Measurements from ENCODE around the gene RPS6KA3.

The RPS6KA3 gene

DNA sequence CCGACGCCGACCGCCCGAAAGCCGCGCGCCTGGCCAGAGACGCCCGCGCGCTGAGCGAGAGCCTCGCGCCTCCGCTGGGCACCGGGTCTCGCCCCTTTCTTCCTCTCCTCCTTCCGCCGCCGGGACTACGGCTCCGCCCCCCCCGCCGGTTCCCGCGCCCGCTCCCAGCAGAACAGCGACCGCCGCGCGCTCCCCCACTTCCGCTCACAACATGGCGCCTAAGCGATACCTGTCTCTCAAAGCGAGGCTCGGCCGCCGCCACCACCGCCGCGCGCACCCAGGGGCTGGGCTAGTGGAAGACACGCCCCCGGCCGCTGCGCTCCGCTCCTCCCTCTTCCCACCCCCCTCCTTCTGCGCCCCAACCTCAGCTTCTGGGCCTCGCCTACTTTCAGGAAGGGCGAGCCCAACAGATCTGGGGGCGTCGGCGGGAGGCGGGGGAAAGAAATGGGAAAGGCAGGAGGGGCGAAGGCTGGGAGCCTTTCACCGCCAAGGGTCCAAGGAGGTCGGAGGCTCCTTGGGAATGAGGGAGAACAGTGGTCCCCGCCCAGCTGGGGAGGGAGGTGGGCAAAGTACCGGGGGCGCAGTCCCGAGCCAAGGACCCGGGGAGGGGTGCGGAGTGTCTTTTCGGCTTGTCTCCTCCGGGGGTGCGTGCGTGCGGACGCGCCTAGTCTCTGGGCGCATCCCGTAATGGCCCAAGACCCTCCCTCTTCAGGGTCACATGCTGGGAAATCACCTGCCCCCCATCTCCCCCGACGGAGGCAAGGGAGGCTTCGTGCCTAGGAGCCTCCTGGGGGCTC, at the start of gene RPS6KA3:
TSS of gene RPS6KA3 (minus strand) at position 100 of the 797 bp plus-strand sequence. CDS start 277 bp downstream, outside the sequence.
- DNase-seq, result peak; percentile 78

DNA sequence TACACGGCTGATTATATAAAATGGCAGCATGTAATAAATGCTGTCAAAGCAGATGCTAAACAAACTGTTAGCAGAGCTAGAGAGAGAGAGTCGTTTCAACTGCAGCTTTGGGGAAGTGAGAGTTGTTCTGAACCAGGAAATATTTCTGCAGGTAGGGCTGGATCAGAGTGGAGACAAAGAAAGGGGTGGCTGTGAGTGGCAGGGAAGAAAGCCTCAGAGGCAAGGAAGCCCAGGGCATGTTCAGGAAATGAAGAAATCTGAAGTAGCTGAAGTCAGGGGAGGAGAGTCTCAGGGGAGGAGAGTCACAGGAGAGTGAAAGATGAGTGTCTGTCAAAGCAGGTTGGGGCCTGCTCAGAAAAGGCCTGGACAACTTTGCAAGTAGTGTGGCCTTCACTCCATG, 48.4 kb upstream of the RPS6KA3 start:
- no peak for DNase-seq

DNA sequence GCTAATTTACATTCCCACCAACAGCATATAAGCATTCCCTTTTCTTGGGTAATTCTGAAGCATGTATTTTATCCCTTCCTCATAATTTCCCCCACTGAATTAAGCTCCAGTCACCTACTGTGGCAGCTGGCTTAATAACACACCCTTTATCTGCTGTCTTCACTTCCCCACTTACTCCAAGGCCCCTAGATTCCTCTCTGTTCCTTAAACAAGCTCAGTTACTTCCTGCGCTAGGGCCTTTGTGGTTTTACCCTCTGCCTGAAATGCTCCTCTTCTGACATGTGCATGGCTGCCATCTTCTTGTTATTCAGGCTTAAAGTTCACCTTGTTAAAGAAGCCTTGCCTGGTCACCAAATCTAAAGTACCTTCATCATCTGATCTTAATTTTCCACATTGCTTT, 47.2 kb upstream of the RPS6KA3 start:
- DNase-seq, result no peak

DNA sequence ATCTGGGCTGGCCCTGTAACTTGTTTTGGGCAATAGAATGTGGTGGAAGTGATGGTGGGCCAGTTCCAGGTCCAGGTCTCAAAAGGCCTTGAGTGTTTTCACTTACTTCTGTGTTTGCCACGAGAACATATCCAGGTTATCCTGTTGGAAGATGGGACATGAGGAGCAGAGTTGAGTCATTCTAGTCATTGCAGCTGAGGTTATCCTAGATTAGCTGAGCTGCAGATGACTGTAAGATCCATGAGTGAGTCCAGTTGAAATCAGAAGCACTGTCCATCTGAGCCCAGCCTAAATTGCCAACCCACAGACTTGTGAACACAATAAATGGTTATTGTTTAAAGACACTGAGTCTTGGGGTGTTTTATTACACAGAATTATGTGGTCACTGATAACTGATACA, 45.3 kb upstream of the RPS6KA3 start:
- no peak for DNase-seq

DNA sequence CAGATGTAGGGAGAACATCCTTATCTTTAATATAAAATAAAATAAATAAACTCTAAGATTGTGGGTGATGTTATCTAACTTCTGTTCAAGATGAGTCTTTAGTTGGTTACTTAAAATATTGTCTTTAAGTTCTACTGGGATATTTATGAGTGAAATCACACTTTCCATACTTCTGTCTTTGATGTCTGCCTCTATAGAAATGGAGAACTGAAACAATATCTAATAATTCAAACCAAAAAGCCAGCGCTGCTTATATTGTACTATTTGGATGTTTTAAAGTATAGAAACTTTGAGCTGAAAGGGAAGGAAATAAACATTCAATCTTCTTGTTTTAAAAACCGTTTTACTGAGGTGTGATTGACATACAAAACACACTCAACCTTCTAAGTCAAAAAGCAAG, 44.8 kb upstream of the RPS6KA3 start:
- DNase-seq, result no peak

DNA sequence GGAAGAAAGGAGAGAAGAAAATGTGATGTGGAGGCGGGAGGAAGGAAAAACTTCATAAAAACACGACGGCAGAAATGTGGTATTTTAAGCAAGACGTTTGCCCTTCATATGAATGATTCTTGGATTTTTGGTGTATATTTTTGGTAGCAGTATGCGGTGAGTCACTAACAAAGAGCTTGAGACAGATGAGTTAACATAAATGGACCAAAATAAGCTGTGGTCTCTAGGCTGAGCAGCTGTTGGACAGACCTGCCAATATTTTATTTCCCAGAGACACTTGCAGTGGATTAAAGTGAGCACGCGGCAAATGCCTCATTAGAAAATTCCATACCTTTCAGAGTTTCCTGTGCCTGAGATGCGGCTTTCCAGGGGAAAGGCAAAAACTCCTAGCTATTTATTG, 43.1 kb upstream of the RPS6KA3 start:
- DNase-seq, result no peak

DNA sequence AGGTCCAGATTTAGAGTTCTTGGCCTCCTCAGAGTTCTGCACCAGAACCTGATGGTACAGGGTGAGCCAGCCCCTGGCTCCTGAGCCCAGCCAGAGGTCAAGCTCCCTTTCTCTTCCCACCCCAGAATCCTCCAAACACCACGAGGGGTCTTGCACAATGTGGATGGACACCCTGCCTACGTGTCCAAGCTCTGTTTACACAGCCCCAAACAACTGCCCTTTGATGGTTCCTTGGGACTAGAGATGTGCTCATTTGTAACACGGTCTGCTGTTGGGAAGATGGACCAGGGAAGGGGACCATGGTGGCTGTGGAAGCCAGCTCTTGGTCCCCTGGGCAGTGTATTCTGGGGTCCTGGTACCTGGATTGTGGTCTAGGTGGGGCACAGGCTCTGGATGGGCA, 40.0 kb upstream of the RPS6KA3 start:
- no peak for DNase-seq

DNA sequence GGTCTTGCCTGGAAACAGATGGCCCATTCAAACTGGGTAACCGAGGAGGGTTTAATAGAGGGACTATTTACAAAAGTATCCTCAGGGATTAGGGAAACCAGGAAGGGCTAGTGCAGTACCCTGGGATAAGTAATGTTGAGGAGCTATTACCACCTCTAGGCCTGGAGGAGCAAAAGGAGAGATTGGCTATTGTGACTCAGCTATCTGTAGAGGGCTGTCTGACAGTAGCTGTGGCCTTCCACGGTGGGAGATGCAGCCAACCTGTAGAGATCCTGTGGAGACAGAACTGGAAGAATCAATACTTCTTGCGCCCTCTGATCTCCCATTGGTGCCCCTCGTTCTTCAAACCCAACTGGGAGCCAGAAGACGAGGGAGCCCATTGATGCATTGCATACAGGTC, 34.1 kb upstream of the RPS6KA3 start:
- DNase-seq, result no peak

DNA sequence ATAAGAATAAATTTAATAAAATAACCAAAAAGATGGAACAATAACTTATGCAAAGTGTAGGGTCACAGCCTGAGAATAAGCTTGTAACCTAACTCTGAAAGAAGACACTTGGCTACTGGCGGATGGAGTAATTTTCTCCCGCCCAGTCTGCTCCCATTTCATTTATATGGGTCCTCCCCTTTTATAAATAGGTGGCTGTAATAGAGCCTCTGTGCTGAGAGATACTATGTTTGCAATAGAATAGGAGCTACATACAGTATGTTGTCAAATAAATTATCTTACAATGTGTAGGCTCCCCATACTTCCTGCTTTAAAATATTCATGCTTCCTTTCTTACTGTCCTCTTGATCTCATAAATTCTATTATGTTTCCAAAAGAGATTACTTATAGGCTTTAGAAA, 28.2 kb upstream of the RPS6KA3 start:
- DNase-seq, result no peak

DNA sequence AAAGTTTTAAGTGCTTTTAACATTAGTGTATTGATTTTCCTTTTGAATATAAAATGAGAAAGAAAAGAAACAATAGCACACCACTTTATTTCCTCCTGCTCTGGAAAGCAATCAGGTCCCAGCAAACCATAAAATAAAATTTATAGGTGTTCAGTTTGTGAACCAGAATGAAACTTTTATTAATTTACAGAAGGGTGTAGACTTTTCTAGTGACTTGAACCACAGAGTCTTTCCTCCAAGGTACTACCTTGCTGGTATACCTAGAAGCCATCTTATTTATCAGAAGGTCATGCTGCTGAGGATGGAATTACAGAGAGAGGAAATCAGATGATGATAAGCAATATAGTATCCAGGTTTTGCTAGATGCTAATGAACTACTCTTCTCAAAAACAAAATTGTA, 27.6 kb upstream of the RPS6KA3 start:
- no peak for DNase-seq

DNA sequence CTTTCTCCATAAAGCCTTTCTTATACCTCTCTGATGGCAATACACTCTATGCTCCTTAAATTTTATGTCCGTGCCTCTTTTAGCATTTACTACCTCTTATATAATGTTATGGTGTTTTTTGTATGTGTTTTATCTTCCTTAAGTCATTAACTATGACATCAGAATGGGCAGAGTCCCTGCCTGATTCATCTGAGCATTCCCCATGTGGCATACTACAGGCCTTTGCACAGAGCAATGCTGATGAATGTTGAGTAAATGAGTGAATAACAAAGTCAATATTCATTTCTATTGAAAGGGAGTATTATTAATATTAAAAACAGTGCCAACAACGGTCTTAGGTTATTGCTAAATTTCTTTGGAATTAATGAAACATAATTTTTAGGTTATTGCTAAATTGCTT, 18.8 kb upstream of the RPS6KA3 start:
- no peak for DNase-seq

DNA sequence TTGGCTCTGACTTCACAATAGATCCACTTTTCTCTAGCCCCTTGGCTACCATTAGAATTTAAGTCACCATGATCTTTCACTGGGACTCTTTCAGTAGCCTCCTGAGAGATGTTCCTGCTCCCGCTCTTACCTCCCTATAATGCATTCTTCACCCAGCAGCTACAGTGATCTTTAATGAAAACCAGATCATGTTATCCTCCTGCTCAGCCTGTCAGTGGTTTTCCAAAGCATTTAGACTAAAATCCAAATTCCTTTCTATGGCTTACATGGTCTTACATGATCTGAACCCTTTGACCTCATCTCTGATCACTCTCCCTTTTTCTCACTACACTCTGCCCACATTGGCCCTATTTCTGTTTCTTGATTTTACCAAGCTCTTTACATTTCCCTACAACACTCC, 18.3 kb upstream of the RPS6KA3 start:
- DNase-seq, result no peak

DNA sequence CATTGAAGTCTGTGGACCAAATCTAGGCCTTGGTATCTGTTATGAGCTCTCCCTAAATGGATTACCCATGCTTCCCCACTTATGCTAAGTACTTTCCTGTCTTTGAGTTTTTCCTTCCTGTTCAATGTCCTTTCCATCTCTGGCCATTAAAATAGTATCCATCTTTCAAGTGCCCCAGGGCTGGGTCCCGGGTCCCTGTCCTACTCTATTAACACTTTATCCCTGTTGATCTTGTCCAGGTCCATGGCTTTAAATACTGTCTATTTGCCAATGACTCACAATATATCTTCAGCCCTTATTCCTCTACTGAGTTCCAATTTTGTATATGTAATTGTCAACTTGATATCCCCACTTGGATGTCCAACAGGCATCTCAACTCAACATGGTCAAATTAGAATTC, 17.7 kb upstream of the RPS6KA3 start:
- DNase-seq, result no peak

DNA sequence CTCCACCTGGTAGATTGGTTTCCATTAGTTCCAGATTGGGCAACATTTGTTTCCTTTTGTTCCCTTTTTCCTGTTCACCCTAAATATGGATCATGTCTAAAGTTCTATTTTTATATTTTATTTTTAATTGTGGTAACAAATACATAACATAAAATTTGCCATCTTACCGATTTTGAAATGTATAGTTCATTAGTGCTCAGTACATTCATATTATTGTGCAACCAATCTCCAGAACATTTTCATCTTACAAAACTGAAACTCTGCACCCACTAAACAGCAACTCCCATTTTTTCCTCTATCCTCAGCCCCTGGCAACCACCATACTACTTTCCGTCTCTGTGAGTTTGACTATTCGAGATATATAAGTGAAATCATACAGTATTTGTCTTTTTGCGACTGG, 14.2 kb upstream of the RPS6KA3 start:
- no peak for DNase-seq

DNA sequence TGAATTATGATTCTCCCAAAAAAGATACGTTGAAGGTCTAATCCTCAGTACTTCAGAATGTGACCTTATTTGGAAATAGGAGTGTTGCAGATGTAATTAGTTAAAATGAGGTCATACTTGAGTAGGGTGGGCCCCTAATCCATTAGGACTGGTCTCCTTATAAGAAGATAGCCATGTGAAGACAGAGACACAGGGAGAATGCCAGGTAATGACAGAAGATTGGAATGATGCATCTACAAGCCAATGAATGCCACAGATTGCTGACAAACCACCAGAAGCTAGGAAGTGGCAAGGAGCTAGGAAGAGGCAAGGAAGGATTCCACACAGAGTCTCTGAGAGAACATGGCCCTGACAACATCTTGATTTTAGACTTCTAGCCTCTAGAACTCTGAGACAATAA, 7.4 kb upstream of the RPS6KA3 start:
- no peak for DNase-seq

DNA sequence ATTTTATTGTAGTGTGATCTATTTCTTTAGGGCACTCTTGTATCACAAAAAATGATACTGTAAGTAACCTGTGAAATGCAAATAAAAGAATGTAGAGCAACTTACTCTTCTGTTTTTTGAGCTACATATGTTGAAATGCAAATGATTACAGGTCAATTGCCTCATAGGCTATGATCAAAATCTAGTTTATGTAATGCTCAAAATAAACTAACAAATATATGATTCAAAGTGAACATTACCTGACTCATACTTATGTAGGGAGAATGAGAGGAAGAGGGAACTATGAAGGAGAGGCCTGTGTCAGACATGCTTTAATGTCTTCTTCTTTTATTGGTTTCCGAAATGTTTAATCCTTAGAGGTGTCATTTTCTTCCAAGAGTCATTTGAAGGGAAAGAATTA, 5.0 kb upstream of the RPS6KA3 start:
- DNase-seq, result no peak

DNA sequence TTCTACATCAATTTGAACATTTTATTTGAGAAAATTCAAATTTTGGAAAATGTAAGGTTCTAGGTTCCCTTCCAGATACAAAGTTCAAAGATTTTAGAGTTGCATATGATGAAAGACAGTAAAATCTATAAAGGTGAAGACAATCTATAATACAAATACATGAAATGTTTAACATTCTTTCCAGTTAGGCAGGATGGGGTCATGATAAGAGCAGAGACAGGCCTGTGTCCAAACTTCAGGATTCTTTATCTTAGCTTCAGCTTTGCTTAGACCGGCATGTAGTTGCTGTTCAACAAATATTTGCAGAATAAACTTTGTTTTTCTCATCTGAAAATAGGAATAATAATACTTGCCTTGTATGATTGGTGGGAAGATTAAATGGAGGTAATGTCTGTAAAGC, 4.5 kb upstream of the RPS6KA3 start:
- no peak for DNase-seq

DNA sequence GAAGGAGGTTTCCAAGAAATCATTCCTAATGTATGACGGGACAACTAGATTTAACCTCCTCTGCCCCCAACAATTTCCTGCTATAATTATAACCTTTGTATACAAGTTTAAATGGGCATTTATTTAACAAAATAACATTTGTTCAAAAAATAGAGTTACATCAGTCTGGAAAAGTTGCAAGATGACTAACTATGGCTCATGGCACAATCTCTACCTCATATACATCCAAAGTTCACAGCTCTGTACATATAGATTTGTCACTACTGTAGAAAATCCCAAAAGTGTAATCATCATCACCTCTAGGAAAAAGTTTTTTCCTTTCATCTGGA, 3.8 kb upstream of the RPS6KA3 start:
- DNase-seq, result no peak

DNA sequence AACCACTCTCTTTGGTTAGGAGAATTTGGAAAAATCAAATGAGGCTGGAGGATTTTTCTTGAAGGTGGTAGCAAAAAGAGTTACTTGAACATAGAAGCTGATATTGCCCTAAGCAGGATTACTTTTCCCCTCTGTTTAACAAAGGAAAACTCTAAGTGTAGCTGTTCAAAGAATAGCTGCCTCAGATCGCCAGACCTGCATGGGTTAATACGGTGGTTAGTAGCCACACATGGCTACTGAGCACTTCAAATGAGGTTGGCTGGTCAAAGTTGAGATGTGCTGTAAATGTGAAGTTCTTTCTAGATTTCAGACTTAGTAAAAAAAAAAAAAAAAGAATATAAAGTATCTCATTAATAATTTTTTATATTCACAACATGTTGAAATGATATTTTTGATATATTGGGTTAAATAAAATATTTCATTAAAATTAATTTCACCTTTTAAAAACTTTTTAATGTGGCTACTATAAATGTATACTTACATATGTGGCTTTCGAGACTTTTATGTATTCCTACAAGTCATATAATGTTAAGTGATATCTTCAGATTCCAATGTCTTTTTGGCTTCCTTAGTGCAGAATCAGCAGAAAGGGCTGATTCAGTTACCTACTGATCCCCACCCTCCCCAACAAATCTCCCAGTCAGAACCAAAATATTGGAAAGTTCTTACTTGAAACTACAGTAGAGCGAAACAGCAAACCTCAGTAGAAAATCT, 3.3 kb upstream of the RPS6KA3 start:
- no peak for DNase-seq

DNA sequence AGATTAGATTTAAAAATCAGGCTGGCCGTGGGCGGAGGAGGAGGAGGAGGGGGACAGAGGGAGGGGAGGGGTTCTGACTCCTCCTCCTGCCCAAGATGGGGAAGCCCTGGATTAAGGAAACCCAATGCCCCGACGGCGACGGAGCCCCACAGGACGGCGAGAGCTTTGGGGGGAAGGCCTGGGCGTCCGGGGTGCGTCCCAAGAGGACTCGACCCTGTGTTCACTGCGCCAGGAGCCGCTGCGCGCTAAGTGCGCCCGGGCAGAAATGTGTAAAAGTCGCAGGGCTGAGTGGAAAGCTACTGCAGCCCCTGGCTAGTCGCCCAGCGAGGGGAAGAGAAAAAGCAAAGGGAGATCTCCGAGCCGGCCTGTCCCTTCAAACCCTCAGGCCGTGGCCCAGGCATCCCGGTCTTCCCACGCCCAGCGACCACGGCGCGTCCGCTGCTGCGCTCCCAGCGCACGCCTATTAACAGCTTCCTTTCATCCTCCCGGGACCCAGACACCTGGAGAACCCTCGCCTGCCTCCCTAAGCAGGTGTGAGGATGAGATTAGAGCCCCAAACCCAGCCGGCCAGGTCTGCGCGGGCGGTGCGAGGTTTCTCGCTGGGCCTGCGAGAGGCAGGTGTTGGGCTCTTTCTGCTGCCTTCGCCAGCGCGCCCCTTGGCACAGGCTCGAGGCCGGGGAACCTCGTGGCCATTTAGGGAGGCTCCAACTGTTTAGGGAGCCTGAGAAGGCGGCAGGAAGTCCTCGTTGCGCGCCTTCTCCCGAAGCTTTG, 1.4 kb upstream of the RPS6KA3 start:
- no peak for DNase-seq

DNA sequence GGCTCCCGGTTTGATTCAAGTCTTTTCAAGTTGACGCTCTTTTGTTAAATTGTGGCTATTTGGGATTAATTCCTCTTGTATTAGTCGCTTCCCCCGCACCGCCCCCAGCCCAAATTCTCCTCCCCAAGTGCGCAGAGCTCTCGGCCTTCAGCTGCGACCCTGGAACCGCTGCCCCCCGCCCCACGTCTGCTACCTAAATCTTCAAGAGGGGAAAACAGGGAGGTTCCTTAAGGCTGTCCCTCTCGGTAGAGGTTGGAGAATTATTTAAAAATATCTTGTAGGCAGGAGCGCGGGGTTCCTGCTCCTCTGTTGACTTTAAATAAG, 860 bp upstream of the RPS6KA3 start:
- DNase-seq, result no peak

DNA sequence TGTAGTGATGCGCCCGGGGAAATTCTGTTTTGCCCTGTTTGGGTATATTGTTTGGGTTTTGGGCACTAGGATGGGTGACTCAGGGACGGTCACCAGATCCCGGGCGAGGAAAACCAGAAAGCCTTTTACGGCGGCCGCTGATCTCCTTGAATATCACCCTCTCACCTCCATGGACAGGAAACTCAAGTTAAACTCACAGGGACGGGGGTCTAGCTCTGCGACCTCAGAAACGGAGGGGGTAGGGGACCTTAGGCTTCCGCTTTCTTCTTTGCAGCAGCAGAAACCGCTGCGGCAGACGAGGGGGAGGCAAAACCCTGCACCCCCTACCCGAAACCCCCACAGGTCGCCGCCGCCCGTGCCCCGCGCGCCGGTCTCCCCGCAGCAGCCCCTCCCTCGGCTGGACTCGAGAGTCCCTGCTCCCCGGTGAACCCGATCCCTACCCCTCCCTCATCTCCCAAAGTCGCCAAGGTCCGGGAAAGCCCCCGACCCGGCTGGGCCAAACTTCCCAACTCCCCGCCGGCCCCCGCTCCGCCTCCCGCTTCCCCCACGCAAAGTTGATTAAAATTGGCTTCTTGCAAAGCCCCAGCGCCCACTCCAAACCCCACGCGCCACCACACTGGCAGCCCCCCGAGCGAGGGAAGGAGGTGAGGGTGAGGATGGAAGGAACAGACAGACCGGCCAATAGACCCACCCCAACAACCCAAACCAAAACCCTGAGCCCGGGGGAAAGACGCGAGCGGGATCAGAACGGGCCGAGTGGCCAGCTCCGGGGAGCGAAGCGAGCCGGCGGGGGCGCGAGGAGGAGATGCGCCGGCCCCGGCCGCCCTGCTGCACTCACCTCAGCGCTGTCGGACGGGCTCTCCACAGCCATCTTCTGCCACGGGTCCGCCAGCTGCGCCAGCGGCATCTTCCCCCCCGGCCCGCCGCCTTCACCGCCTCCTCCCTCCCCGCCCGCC, 705 bp downstream of the RPS6KA3 start:
- DNase-seq, result no peak

DNA sequence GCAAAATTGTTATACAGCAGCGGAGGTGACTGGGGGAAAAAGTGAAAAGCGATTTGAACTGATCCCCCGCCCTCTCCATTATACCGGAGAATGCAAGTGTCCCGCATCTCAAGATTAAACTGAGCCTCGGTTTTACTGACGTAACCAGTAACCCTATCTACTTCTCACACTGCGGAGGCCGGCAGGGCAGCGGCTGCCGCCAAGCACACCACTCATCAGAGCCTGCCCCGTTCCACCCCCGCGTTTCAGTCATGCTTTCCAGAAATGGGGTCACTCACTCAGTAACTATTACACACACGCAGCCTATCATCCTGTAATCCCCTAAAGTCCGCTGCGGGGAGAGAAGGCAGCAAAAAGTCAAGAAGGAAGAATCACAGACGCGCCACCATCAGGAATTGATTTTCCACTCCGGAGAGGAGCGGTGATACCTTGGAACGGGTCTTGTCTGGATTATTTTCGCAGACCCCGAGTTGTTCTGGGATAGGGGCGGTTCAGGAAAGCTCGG, 1.4 kb downstream of the RPS6KA3 start:
- DNase-seq, result peak; percentile 20
